Measurements from ENCODE around the gene GAMT.
"Not testable (repeated sequence)": the region's sequence is repeated elsewhere in the genome, so short reads cannot be mapped to it uniquely, and the experiment has no call there.

GAMT gene

GRCh38 chr19:1433119-1434039 lies 32.0 kb upstream of the GAMT start:
- no peak for DNase-seq

GRCh38 chr19:1432507-1432887 lies 31.2 kb upstream of the GAMT start:
- no peak for DNase-seq

DNA sequence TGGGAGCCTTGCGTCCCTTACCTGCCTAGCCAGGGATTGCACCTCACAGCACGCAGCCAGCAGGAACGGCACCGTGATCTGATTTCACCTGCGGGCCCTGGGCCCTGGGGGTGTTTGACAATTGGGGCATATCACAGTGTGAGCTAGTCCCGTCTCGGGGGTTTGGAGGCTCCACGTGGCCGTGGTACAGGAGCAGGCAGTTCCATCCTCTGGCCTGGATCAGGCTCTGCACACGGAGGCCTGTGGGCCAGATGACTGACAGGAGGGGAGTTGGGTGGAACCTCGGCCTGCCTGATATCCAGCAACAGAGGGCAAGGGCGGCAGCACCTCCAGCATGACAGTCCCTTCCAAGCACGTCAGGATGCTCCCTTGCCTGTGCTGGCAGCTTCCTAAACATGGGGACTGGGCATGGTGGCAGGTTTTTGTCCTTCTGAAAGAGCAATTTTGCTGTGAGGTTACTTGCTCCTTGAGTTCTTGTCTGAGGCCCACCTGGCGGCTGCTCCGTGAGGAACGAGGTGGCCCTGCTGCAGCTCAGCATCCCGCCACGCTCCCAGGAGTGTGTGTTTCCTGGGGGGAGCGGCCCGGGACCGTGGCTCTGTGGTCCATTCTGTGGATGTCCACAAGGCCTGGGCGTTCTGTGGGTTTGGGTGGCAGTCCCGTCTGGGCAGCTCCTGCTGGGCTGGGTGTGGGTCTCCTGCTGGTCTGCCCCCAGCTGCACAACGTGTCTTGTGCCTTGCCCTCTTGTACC lies 30.6 kb upstream of the GAMT start:
- no peak for DNase-seq

DNA sequence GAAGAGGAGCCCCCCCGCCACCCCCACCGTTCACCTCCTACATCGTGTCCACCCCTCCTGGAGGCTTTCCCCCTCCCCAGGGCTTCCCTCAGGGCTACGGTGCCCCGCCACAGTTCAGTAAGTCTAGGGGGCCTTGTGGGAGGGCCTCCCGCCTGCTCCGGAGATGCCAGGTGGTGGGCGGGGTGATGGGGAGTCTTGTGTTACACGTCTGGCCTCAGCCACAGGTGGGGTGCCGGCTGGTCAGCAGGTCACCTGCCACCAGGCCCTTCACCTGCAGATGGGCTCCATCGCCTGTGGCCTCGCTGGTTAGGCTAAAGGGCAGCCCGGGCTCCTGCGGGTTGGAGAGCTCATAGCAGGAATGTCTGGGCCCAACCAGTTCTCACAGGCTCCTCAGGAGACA lies 28.9 kb upstream of the GAMT start:
- no peak for DNase-seq

- no peak for DNase-seq
Observed at GRCh38 chr19:1429750-1430149, 28.4 kb upstream of the GAMT start.

DNA sequence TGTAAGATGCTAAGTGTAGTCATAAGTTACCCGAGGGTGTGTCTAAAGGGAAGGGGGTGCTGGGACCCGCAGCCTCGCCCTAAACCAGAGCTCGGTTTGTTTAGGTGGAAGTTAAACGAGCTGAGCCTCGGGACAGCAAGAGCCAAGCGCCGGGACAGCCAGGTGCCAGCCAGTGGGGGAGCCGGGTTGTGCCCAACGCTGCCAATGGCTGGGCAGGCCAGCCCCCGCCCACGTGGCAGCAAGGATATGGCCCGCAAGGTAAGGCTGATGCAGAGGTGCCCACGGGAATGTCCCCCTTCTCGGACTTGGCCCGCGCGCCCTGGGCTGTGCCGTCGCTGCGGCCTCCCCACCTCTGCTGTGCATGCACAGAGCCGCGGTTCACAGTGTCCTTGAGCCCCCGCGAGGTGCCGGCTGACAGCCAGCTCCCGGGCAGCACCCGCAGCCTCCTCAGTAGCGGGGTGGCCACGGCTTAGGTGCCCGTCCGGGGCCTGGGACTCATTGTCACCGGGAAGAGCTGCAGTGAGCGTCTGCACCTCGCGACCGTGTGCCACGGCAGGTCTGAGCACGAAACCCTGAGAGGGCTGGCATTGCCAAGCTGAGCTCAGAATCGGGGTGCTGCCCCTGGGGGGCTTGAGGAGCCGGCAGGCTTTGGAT lies 27.5 kb upstream of the GAMT start:
- no peak for DNase-seq

DNA sequence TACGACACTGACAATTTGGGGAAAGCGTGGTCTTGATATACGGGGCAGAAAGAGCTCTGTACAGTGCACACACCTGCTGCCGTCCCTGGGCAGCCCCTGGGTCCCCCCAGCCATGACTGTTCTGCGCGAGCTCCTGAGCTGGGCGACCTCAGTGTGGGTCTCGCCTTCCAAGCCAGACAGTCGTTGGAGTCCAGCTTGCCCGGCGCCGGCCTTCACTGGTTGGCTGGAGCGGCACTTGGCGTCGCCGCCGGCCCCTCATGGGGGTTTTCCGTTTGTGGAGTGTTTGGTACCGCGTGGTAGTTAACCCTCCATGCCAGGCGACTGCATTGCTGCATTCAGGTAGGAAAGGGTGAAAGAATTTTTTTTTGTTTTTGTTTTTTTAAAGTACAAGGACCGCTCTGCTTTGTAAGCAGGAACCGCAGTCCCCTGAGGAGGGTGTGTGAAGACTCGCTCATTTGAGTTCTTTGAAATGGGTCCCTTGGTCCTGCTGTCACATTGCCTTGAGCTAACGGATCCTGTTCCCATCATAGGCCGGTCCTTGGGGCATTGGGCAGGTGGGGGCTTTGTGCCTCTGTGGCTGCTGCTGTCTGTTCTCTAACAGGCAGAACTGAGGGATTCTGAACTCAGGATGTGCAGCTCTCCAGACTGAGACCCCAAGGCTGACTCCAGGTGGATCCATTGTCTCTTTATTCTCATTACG lies 26.0 kb upstream of the GAMT start:
- DNase-seq, result no peak

DNA sequence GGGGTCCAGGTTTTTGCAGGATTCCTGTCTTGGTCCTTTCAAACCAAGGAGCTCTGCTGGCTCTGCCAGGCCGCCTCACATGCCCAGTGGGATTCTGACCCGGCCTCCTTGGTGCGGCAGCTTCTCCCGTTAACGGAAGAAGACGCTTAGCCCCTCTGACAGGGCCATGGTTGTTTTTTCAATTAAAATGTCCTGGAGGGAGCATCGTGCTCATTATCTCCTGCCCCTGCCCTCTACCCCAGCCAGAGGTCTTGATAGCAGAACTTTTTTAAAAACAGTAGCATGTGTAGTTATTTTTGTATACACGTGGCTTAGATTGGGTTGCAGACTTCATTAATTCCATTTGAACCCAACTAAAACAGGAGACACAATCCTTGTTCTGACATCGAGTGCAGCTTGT lies 25.4 kb upstream of the GAMT start:
- DNase-seq, result no peak

- DNase-seq, result no peak
Observed at GRCh38 chr19:1425902-1426301, 24.6 kb upstream of the GAMT start.

DNA sequence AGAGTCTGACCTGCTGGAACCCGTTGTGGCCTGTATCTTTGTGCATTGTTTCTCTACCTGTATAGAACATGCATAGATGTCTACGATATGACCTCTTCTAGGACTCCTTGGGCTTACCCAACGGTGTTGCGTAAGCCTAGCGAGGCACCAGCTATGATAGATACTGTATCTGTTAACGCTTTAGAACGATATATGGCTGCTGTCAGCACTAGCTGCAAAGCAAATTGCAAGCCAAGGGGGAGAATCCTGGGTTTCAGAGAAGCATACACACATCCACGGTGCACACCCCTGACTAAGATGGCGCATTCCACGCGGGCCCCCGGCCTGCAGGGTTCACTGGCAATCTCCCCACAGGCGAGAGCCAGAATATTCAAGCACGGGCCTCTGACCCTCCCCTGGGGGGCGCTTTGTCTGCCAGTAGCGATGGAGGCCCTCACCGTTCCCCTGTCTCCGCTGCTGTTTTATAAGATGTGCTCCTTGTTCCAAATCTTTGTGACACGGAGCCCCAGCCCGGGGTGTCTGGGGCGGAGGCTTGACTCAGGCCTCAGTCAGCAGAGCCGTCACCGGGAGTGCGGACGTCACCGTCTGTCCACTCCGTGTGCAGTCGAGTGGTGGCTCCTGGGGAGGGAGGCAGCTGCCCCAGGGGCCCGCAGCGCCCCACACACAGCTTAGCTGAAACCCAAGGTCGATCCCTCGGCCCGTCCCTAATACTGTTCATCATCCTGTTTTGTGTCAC lies 23.9 kb upstream of the GAMT start:
- DNase-seq, result no peak

- DNase-seq, result no peak
Observed at GRCh38 chr19:1424192-1424955, 23.0 kb upstream of the GAMT start.

GRCh38 chr19:1423436-1424191 lies 22.3 kb upstream of the GAMT start:
- no peak for DNase-seq

- DNase-seq, result no peak
Observed at GRCh38 chr19:1422943-1423342, 21.6 kb upstream of the GAMT start.

DNA sequence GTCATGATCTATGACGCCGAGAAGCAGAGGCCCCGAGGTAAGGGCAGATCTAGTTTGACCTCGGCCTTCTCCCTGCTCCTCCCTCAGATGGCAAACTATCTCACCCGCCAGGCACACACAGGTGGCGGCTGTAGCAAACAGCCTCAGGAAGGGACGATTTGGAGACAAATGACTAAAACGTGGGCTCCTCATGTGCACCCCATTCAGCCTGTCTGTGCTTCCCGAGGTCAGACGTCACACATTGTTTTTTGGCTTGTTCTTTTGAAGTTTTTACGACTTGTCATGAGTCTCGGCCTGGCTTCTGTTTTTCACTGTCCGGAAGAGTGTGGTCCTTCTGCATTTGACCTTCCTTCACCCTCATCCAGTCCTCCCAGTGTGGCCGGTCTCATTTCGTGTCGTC lies 21.0 kb upstream of the GAMT start:
- no peak for DNase-seq

- no peak for DNase-seq
Observed at GRCh38 chr19:1421958-1422305, 20.6 kb upstream of the GAMT start.

- DNase-seq, result no peak
Observed at GRCh38 chr19:1421218-1421957, 20.0 kb upstream of the GAMT start.

DNA sequence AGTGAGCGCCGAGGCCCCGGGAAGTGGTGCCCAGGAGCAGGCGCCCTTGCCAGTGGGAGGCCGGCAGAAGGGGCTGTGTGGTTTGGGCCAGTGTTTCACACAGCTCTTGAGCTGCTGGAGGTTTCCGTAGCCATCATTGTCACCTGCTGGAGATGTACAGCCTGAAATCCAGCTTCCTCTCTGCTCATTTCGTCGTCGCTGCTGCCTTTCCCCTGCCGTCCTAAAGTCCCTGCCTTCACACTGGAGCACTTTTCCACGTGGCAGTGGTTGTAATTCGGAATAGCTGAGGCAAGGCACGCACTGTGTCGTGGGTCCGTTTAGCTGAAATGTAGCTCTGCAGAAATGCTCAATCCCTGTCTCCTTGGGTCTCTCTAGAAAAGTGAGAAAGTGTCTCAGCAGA lies 19.2 kb upstream of the GAMT start:
- DNase-seq, result no peak

DNA sequence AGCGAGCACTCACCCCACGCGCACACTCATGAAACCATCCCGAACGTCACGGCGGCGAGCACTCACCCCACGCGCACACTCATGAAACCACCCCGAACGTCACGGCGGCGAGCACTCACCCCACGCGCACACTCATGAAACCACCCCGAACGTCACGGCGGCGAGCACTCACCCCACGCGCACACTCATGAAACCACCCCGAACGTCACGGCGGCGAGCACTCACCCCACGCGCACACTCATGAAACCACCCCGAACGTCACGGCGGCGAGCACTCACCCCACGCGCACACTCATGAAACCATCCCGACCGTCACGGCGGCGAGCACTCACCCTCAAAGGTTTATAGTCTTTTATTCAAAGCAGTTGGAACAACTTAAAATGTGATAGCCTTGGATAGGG lies 18.7 kb upstream of the GAMT start:
- DNase-seq, result not testable (repeated sequence)

DNA sequence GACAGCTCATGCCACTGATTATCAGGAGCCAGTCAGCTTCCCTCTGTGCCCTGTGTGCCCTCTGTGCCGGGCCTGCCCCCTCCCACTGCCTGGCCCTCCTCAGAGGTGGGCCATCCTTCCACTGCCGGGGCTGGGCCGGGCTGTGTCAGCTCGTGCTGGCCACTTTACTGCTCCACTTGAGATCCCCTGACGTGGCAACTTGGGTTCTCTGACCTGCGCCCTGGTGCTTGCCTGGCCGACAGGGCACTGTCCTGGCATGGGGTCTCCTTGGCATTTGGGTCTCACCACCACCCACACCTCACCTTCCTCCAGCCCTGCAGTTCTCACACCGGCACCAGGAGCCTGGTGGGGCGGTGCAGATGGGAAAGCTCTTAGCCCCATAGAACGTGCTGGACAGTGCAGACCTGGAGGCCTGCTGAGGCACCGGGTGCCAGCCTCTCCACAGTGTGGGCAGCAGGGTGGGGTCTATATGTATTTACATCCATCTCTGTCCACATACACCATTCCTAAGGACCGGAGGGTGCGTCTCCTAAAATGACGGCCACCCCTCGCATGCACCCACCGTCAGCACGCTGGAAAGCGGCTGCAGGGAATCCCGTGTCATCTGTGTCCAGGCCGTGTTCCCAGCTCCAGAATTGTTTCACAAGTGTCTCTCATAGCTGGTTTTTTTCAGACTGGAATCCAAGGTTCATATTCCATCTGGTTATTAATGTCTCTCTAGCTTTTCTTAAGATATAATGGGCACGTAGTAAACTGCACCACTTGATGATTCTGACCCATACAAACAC lies 17.8 kb upstream of the GAMT start:
- no peak for DNase-seq

DNA sequence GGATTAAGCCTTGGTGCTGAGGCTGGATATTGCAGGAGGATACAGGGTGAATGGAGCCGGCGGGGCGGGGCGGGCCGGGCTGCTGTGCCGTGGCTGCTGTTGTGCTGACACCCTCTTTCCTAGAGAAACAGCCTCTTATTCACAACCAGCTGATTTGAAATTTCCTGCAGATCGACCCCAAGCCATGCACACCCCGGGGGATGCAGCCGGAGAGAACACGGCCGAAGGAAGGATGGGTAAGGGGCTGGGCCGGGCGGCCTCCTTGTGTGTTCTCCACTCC lies 17.1 kb upstream of the GAMT start:
- DNase-seq, result no peak
